ENCODE results near the gene ADAMTS2. TPM values are rescaled to one million over a fixed set of nuclear protein-coding genes. Genes with fewer than 3 reads are reported as not detected.

ADAMTS2 gene
- total RNA-seq, 1 donor from 2014 or later = 8.2 TPM

GRCh38 chr5:179140293-179140692 is 205.0 kb downstream of the ADAMTS2 start:
- H3K9me3 Mint-ChIP-seq = peaks cover 4% of the 10 kb centered on the region
- H3K4me1 Mint-ChIP-seq = peaks cover 3% of the 10 kb centered on the region
- no peak for TF ChIP-seq CTCF (IDR thresholded peaks at IDR 0.05; ENCODE audit: unreplicated experiment)
- H3K27ac Mint-ChIP-seq = no peak overlapping the region
- DNase-seq (ENCODE audit: low spot score in 2 of 2, unreplicated experiment in 2 of 2) = no peak
- H3K4me3 Mint-ChIP-seq = no peak overlapping the region
- H3K27me3 Mint-ChIP-seq (ENCODE audit: low read depth) = no peaks in the 10 kb centered on the region
- no peaks in the 10 kb centered on the region for H3K36me3 Mint-ChIP-seq

- no peak for DNase-seq (ENCODE audit: low spot score in 2 of 2, unreplicated experiment in 2 of 2)
- H3K4me1 Mint-ChIP-seq = peaks cover 3% of the 10 kb centered on the region
- no peaks in the 10 kb centered on the region for H3K27me3 Mint-ChIP-seq (ENCODE audit: low read depth)
- TF ChIP-seq CTCF (IDR thresholded peaks at IDR 0.05; ENCODE audit: unreplicated experiment) = no peak
- no peak overlapping the region for H3K27ac Mint-ChIP-seq
- no peak overlapping the region for H3K4me3 Mint-ChIP-seq
- peaks cover 6% of the 10 kb centered on the region for H3K9me3 Mint-ChIP-seq
- peaks cover 2% of the 10 kb centered on the region for H3K36me3 Mint-ChIP-seq
Observed at GRCh38 chr5:179139936-179140235, 205.4 kb downstream of the ADAMTS2 start.

GRCh38 chr5:179139111-179139935 is 205.9 kb downstream of the ADAMTS2 start:
- Mint-ChIP-seq H3K4me1 (peaks cover 3% of the 10 kb centered on the region), H3K9me3 (peaks cover 5% of the 10 kb centered on the region), H3K27me3 (ENCODE audit: low read depth) (no peaks in the 10 kb centered on the region), H3K36me3 (peaks cover 2% of the 10 kb centered on the region), H3K4me3 (no peak overlapping the region), H3K27ac (no peak overlapping the region)
- no peak for TF ChIP-seq CTCF (IDR thresholded peaks at IDR 0.05; ENCODE audit: unreplicated experiment)
- DNase-seq (ENCODE audit: low spot score in 2 of 2, unreplicated experiment in 2 of 2) = no peak

- no peak for DNase-seq (ENCODE audit: low spot score in 2 of 2, unreplicated experiment in 2 of 2)
- H3K9me3 Mint-ChIP-seq = peaks cover 6% of the 10 kb centered on the region
Observed at GRCh38 chr5:179138568-179138925, 206.7 kb downstream of the ADAMTS2 start.

DNA sequence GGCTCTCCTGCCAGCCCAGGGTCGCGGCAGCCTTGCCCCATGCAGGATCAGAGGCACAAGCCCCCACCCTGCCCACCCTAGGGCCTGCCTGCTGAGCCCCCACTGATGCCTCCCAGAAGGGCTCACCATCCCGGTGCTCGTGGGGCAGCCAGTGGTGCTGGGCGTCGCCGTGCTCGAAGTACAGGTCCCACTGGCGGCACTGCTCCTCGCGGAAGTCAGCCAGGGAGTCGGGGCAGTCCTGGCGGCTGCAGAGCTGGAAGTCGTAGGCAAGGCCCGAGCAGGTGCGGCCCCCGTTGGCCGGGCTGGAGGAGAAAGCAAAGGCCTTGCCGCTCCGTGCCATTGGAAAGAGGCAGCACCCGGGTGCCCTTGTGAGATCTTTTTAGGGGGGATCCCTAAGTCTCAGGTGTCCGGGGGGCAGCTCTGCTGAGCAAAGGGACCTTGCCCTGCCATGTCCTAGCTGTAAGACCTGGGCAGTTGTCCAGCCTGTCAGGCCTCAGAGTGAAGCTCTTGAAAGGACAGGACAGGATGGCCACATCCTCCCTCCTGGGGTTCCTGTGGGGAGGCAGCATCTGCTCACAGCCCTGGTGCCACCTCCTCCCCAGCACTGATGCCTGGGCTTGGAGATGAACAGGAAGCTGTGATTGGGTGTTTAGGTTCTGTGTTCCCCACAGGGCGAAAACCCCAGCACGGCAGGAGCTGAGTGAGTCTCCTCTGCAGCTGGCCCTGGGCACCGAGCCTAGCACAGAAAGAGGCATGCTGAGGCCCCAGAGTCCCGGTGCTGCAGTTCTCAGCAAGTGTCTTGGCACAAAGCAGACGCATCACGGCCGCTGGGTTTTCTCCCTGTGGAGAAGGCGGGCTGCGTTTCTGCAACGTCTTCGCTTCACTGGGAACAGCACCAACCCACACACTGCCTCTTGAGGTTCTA is 207.4 kb downstream of the ADAMTS2 start:
- H3K9me3 Mint-ChIP-seq = peaks cover 8% of the 10 kb centered on the region
- peaks cover 2% of the 10 kb centered on the region for H3K4me1 Mint-ChIP-seq
- TF ChIP-seq CTCF (IDR thresholded peaks at IDR 0.05; ENCODE audit: unreplicated experiment) = no peak
- H3K27ac Mint-ChIP-seq = no peak overlapping the region
- H3K36me3 Mint-ChIP-seq = peaks cover 4% of the 10 kb centered on the region
- H3K27me3 Mint-ChIP-seq (ENCODE audit: low read depth) = no peaks in the 10 kb centered on the region
- DNase-seq (ENCODE audit: low spot score in 2 of 2, unreplicated experiment in 2 of 2) = no peak
- no peak overlapping the region for H3K4me3 Mint-ChIP-seq

More at GRCh38 chr5:179138568-179138925, 206.7 kb downstream of the ADAMTS2 start:
- no peak for TF ChIP-seq CTCF (IDR thresholded peaks at IDR 0.05; ENCODE audit: unreplicated experiment)
- no peaks in the 10 kb centered on the region for H3K27me3 Mint-ChIP-seq (ENCODE audit: low read depth)
- no peak overlapping the region for H3K4me3 Mint-ChIP-seq
- no peak overlapping the region for H3K27ac Mint-ChIP-seq
- peaks cover 3% of the 10 kb centered on the region for H3K4me1 Mint-ChIP-seq
- peaks cover 2% of the 10 kb centered on the region for H3K36me3 Mint-ChIP-seq
